Activated naive CD4-positive, alpha-beta T cell (primary cell): Measurements from ENCODE around the gene MYRF.

ENCODE experiments used
- DNase-seq, 4 experiments: peaks; one replicate each; lab custom pipeline; 2025; lab: John Stamatoyannopoulos, UW

The MYRF gene

GRCh38 chr11:61795459-61795858 lies 43.0 kb downstream of the MYRF start:
- no peak for DNase-seq

- DNase-seq = no peak
These were observed 43.6 kb downstream of the MYRF start for GRCh38 chr11:61795876-61796526.

- DNase-seq = peak in 2 of 4 experiments; percentile 48 to 56
These were observed 45.0 kb downstream of the MYRF start for GRCh38 chr11:61797263-61797944.

GRCh38 chr11:61799665-61800284 lies 47.3 kb downstream of the MYRF start:
- DNase-seq = no peak

- DNase-seq = no peak
These were observed 48.2 kb downstream of the MYRF start for GRCh38 chr11:61800331-61801281.

- no peak for DNase-seq
These were observed 50.2 kb downstream of the MYRF start for GRCh38 chr11:61802605-61803004.

- no peak for DNase-seq
These were observed 51.6 kb downstream of the MYRF start for GRCh38 chr11:61803889-61804647.

- no peak for DNase-seq
These were observed 52.7 kb downstream of the MYRF start for GRCh38 chr11:61805146-61805545.

- DNase-seq = no peak
These were observed 54.3 kb downstream of the MYRF start for GRCh38 chr11:61806785-61807184.

- no peak for DNase-seq
These were observed 58.3 kb downstream of the MYRF start for GRCh38 chr11:61810671-61811175.

GRCh38 chr11:61811831-61812230 lies 59.4 kb downstream of the MYRF start:
- no peak for DNase-seq

GRCh38 chr11:61812736-61813411 lies 60.4 kb downstream of the MYRF start:
- DNase-seq = no peak

GRCh38 chr11:61814247-61814957 lies 62.0 kb downstream of the MYRF start:
- no peak for DNase-seq

- peak in 1 of 4 experiments; percentile 8 for DNase-seq
These were observed 62.7 kb downstream of the MYRF start for GRCh38 chr11:61814958-61815789.

- peak in 2 of 4 experiments; percentile 11 to 45 for DNase-seq
These were observed 63.6 kb downstream of the MYRF start for GRCh38 chr11:61815790-61816735.

GRCh38 chr11:61816736-61817455 lies 64.5 kb downstream of the MYRF start, which contains the start of gene FADS1:
FADS1 (minus strand) TSS chr11:61817003; CDS start chr11:61816929, 74 bp downstream.
- peak in 3 of 4 experiments; percentile 10 to 50 (median 36) for DNase-seq
